HG02981 (cell line): ENCODE results near the gene CDH13.

Experiments
- ATAC-seq: cut with Tn5 transposase; IDR thresholded peaks from one replicate; pipeline ENCODE4 v1.9.1; 2021; ENCODE audit warnings: mild to moderate bottlenecking, moderate library complexity; ENCODE audit not compliant: unreplicated experiment

Gene CDH13

GRCh38 chr16:83579436-83579835 lies 952.7 kb downstream of the CDH13 start:
- no peak for ATAC-seq

GRCh38 chr16:83581082-83581481 lies 954.3 kb downstream of the CDH13 start:
- peak; percentile 95 for ATAC-seq

GRCh38 chr16:83581994-83582747 lies 955.4 kb downstream of the CDH13 start:
- ATAC-seq, result no peak

- ATAC-seq, result no peak
Measured at GRCh38 chr16:83586036-83586435, 959.3 kb downstream of the CDH13 start.

GRCh38 chr16:83586461-83587200 lies 959.9 kb downstream of the CDH13 start:
- ATAC-seq, result no peak

- no peak for ATAC-seq
Measured at GRCh38 chr16:83587201-83587600, 960.4 kb downstream of the CDH13 start.

GRCh38 chr16:83588070-83588469 lies 961.3 kb downstream of the CDH13 start:
- no peak for ATAC-seq

- ATAC-seq, result no peak
Measured at GRCh38 chr16:83589576-83589975, 962.8 kb downstream of the CDH13 start.

GRCh38 chr16:83592778-83593177 lies 966.0 kb downstream of the CDH13 start:
- no peak for ATAC-seq

GRCh38 chr16:83599789-83600462 lies 973.2 kb downstream of the CDH13 start:
- no peak for ATAC-seq

- ATAC-seq, result no peak
Measured at GRCh38 chr16:83602761-83603722, 976.3 kb downstream of the CDH13 start.

GRCh38 chr16:83603723-83604570 lies 977.2 kb downstream of the CDH13 start:
- ATAC-seq, result no peak

- no peak for ATAC-seq
Measured at GRCh38 chr16:83606486-83607030, 979.8 kb downstream of the CDH13 start.

GRCh38 chr16:83609178-83609577 lies 982.4 kb downstream of the CDH13 start:
- ATAC-seq, result no peak

GRCh38 chr16:83615141-83615952 lies 988.6 kb downstream of the CDH13 start:
- ATAC-seq, result no peak

- ATAC-seq, result no peak
Measured at GRCh38 chr16:83615953-83616350, 989.2 kb downstream of the CDH13 start.

- ATAC-seq, result no peak
Measured at GRCh38 chr16:83619381-83620150, 992.8 kb downstream of the CDH13 start.

- ATAC-seq, result no peak
Measured at GRCh38 chr16:83622010-83622409, 995.2 kb downstream of the CDH13 start.
